Measurements from ENCODE around the gene TFAP2E.
A peak's percentile ranks its signal among the peaks of the same experiment; 100 is the strongest.

- TF ChIP-seq, protein P1, sequence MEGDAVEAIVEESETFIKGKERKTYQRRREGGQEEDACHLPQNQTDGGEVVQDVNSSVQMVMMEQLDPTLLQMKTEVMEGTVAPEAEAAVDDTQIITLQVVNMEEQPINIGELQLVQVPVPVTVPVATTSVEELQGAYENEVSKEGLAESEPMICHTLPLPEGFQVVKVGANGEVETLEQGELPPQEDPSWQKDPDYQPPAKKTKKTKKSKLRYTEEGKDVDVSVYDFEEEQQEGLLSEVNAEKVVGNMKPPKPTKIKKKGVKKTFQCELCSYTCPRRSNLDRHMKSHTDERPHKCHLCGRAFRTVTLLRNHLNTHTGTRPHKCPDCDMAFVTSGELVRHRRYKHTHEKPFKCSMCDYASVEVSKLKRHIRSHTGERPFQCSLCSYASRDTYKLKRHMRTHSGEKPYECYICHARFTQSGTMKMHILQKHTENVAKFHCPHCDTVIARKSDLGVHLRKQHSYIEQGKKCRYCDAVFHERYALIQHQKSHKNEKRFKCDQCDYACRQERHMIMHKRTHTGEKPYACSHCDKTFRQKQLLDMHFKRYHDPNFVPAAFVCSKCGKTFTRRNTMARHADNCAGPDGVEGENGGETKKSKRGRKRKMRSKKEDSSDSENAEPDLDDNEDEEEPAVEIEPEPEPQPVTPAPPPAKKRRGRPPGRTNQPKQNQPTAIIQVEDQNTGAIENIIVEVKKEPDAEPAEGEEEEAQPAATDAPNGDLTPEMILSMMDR (IDR thresholded peaks at IDR 0.05) = no peak
- TF ChIP-seq REST (IDR thresholded peaks at IDR 0.05; ENCODE audit: insufficient read depth in 1 of 2, low read depth in 2 of 2, low read length in 1 of 2) (no peak), POLR2AphosphoS5 (IDR thresholded peaks at IDR 0.05; ENCODE audit: low read depth, low read length) (peak; percentile 37; the same call in 1 of the 2 replicates), SIN3A (IDR thresholded peaks at IDR 0.05; ENCODE audit: borderline replicate concordance, insufficient read depth, low read depth, low read length) (no peak)
These were observed 25.8 kb downstream of the TFAP2E start for GRCh38 chr1:35598895-35599294.
